Lower lobe of right lung (tissue), 2 donors: ENCODE data around the gene BTBD10. TPM values are rescaled to one million over a fixed set of nuclear protein-coding genes. Genes with fewer than 3 reads are reported as not detected.

Experiments
- ATAC-seq, 2 donors: fragments of 200-7000 bp; cut with Tn5 transposase; one replicate each; pipeline ENCODE4 v1.9.1; 2020 to 2022; ENCODE audit warnings: mild to moderate bottlenecking in 2 of 2, moderate library complexity in 2 of 2
- DNase-seq: peaks from one replicate; pipeline ENCODE4 v3.0.0-alpha.2; 2020
- H3K27ac ChIP-seq: fragments of 200-600 bp; one replicate; pipeline ENCODE4 v1.8.0; 2022
- H3K27me3 ChIP-seq: fragments of 200-600 bp; one replicate; pipeline ENCODE4 v1.8.0; 2022; ENCODE audit warnings: low read depth
- H3K36me3 ChIP-seq: fragments of 200-600 bp; one replicate; pipeline ENCODE4 v1.8.0; 2022; ENCODE audit warnings: mild to moderate bottlenecking
- H3K4me1 ChIP-seq: fragments of 200-600 bp; one replicate; pipeline ENCODE4 v1.8.0; 2022
- H3K4me3 ChIP-seq: fragments of 200-600 bp; one replicate; pipeline ENCODE4 v1.8.0; 2022; ENCODE audit warnings: mild to moderate bottlenecking
- H3K9me3 ChIP-seq: fragments of 200-600 bp; one replicate; pipeline ENCODE4 v1.8.0; 2022
- intact Hi-C: fragments of 100-400 bp; cut with DNase I; formaldehyde crosslinking; loops from one replicate; pipeline ENCODE4 v1.11.0; 2022
- total RNA-seq: library from RNA; stranded (reverse); fragmentation: NEBNext Ultra II Directional; extraction: Animal tissue kit (Norgen Biotek cat#: 25700); gene quantifications from one replicate; pipeline ENCODE4 v1.2.1, GENCODE V29; 2021
- TF ChIP-seq, protein P1 (sequence below): fragments of 200-600 bp; IDR thresholded peaks from one replicate; pipeline ENCODE4 v1.8.0; 2022; ENCODE audit warnings: antibody characterized with exemption, mild to moderate bottlenecking
- donor health status: DM: no; HTN: yes; CAD: no; lungs with severe emphysema.

The BTBD10 gene
- total RNA-seq, 1 donor from 2014 or later = 25.1 TPM

DNA sequence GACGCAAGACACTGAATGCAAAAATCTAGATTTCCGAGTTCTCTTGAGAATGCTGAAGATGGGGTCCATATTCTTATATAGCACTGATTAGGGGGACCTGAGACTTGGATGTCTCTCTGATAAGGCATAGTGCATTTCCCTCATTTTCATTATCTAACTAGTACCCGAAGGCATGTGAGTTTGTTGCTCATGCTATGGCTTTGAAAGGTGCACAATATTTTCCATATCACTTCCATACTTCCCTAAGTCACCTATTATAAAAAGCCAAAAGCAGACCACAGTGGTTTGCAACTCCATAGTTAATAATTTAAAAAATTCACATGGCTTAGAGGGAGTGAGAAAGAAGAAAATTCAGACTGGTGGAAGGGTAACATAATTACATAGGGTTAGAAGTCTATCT, 1.7 kb downstream of the BTBD10 start:
- no peaks in the 10 kb centered on the region for H3K36me3 ChIP-seq
- H3K27ac ChIP-seq = no peak overlapping the region
- H3K4me3 ChIP-seq = no peak overlapping the region
- intact Hi-C loops = no loop called here
- H3K4me1 ChIP-seq = peaks cover 30% of the 10 kb centered on the region
- ATAC-seq (no peak), DNase-seq (no peak)
- no peaks in the 10 kb centered on the region for H3K9me3 ChIP-seq
- no peaks in the 10 kb centered on the region for H3K27me3 ChIP-seq
- TF ChIP-seq, protein P1, sequence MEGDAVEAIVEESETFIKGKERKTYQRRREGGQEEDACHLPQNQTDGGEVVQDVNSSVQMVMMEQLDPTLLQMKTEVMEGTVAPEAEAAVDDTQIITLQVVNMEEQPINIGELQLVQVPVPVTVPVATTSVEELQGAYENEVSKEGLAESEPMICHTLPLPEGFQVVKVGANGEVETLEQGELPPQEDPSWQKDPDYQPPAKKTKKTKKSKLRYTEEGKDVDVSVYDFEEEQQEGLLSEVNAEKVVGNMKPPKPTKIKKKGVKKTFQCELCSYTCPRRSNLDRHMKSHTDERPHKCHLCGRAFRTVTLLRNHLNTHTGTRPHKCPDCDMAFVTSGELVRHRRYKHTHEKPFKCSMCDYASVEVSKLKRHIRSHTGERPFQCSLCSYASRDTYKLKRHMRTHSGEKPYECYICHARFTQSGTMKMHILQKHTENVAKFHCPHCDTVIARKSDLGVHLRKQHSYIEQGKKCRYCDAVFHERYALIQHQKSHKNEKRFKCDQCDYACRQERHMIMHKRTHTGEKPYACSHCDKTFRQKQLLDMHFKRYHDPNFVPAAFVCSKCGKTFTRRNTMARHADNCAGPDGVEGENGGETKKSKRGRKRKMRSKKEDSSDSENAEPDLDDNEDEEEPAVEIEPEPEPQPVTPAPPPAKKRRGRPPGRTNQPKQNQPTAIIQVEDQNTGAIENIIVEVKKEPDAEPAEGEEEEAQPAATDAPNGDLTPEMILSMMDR = no peak

DNA sequence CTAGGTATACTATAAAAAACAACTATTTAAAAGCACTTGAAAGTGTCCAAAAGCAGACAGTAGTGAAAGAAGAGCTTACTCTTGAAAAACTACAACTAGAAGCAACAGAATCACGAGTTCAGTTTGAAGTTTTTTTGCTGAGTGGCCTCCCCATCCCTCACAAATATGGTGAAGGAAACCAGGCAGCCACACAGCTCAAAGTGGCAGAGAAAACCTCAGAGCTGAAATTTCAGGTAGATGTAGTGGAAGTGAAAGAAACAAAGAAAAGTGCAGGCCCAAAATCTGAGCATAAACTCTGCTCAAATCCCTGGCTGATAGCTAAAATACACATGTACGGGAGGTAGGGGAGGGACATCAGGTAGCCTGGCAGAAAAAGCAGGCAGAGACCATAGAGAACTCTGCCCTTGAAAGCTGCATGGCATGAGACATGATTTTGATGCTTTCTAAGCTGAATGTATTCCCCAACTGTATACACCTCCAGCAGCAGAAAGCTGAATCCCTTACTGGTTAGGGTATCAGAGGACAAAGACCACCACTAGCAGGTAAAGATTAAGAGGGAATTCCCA, 12.1 kb downstream of the BTBD10 start:
- DNase-seq = no peak
- ATAC-seq = no peak
- intact Hi-C loops = no loop called here
- H3K27me3 ChIP-seq = no peaks in the 10 kb centered on the region
- H3K27ac ChIP-seq = no peak overlapping the region
- H3K4me3 ChIP-seq = no peak overlapping the region
- no peaks in the 10 kb centered on the region for H3K9me3 ChIP-seq
- peaks cover 18% of the 10 kb centered on the region for H3K4me1 ChIP-seq
- TF ChIP-seq, protein P1 = no peak
- no peaks in the 10 kb centered on the region for H3K36me3 ChIP-seq

DNA sequence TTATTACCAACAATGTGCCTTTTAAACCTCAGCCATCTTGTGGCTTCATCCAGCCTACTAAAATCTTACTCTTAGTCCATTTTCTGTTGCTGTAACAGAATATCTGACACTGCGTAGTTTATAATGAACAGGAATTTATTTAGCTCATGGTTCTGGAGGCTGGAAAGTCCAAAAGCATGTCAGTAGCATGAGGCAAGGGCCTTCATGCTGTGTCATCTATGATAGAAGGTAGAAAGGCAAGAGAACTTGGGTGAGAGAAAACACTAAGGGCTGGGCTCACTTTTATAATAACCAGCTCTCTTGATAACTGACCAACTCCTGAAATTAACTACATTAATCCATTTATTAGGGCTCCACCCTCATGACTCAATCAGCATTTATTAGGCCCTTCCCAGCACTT, 13.5 kb downstream of the BTBD10 start:
- TF ChIP-seq, protein P1 = no peak
- H3K27me3 ChIP-seq = no peaks in the 10 kb centered on the region
- H3K4me3 ChIP-seq = no peak overlapping the region
- H3K36me3 ChIP-seq = no peaks in the 10 kb centered on the region
- no peak for DNase-seq
- H3K9me3 ChIP-seq = no peaks in the 10 kb centered on the region
- H3K4me1 ChIP-seq = peaks cover 20% of the 10 kb centered on the region
- ATAC-seq = no peak
- no peak overlapping the region for H3K27ac ChIP-seq
- intact Hi-C loops = no loop called here

DNA sequence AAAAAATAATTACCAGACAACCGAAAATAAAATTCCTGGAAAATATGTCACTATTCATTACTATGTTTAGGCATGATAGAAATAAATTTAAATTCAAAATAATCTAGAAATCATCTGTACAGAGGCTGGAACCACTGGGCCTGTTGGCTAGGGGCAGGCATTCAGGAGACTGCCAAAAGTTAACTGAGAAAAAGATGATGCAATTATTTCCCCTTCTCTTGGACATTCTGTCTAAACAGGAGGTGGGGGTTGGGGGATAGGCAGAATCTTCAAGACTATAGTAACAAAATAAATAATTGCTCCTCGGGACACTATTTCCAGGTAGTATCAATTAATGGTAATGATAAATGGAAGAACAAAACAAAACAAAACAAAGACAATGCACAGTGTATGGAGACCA, 14.1 kb downstream of the BTBD10 start:
- intact Hi-C loops = no loop called here
- ATAC-seq = peak; percentile 52 to 70
- DNase-seq = no peak

DNA sequence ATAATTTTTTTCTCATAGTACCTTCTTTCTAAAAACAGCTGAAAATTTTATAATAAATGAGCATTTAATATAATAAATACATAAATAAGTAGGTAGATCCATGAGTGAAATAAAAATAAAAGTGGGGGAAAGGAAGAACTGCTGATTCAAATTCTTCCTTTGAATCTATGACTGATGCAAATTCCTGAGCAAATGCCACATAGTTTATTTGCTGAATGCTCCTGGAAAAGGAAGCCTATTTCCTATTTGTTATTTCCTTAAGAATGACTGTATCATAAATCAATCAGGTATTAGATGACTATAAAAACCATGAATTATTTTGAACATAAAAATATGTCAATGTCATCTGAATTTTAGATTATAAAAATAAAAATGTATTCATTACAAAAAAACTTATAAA, 16.6 kb downstream of the BTBD10 start:
- no peak overlapping the region for H3K4me3 ChIP-seq
- DNase-seq (no peak), ATAC-seq (no peak)
- TF ChIP-seq, protein P1 = no peak
- H3K4me1 ChIP-seq = peaks cover 20% of the 10 kb centered on the region
- no peaks in the 10 kb centered on the region for H3K36me3 ChIP-seq
- no peaks in the 10 kb centered on the region for H3K9me3 ChIP-seq
- intact Hi-C loops = no loop called here
- no peak overlapping the region for H3K27ac ChIP-seq
- H3K27me3 ChIP-seq = no peaks in the 10 kb centered on the region

More for the DNA sequence above, 14.1 kb downstream of the BTBD10 start:
- Histone ChIP-seq H3K27ac (no peak overlapping the region), H3K36me3 (no peaks in the 10 kb centered on the region), H3K9me3 (no peaks in the 10 kb centered on the region), H3K4me1 (peaks cover 20% of the 10 kb centered on the region), H3K27me3 (no peaks in the 10 kb centered on the region), H3K4me3 (no peak overlapping the region)
- TF ChIP-seq, protein P1 = no peak
